Mammary epithelial cell (primary cell): ENCODE data around the gene TNXB.

ENCODE experiments used
- CTCF ChIP-seq, 2 donors: IDR thresholded peaks in 1 of 2; conservative IDR thresholded peaks in 1 of 2; 2 replicates each; pipeline ENCODE4 v1.5.1; 2011 to 2012; ENCODE audit warnings: inconsistent platforms in 2 of 2, low read length in 2 of 2, mild to moderate bottlenecking in 2 of 2, control low read depth in 1 of 2, low read depth in 1 of 2; ENCODE audit not compliant: insufficient read depth in 1 of 2; ENCODE audit errors: extremely low read depth in 1 of 2
- EZH2 ChIP-seq: IDR thresholded peaks from 2 replicates; pipeline ENCODE4 v1.6.1; 2012; ENCODE audit warnings: low read length, inconsistent platforms, borderline replicate concordance

GRCh38 chr6:32137454-32137853 is 28.3 kb upstream of the TNXB start:
- TF ChIP-seq CTCF (conservative IDR thresholded peaks at IDR 0.05 in 1 of 2, IDR thresholded peaks at IDR 0.05 in 1 of 2; ENCODE audit: extremely low read depth in 1 of 2, insufficient read depth in 1 of 2, low read depth in 1 of 2, low read length in 2 of 2) (no peak), EZH2 (no peak)
